Fibroblast of mammary gland (primary cell): Measurements from ENCODE around the gene CD302.

Experiments
- DNase-seq: peaks from one replicate; pipeline ENCODE4 v3.0.0-alpha.2; 2010; ENCODE audit warnings: low read depth
- H3K4me3 ChIP-seq: 2 replicates; pipeline ENCODE4 v1.5.1; 2011; ENCODE audit warnings: low read depth, mild to moderate bottlenecking, low read length, moderate library complexity; ENCODE audit not compliant: control insufficient read depth
- CTCF ChIP-seq: conservative IDR thresholded peaks from 2 replicates; pipeline ENCODE4 v1.5.1; 2011; ENCODE audit warnings: low read depth, low read length, inconsistent platforms; ENCODE audit not compliant: control insufficient read depth, insufficient read depth

The CD302 gene

GRCh38 chr2:159773886-159774285, 24.1 kb downstream of the CD302 start:
- no peak for TF ChIP-seq CTCF
- H3K4me3 ChIP-seq = no peak overlapping the region
- peak; percentile 49 for DNase-seq

GRCh38 chr2:159773426-159773825, 24.6 kb downstream of the CD302 start:
- no peak overlapping the region for H3K4me3 ChIP-seq
- DNase-seq = peak; percentile 41
- TF ChIP-seq CTCF = no peak

GRCh38 chr2:159769147-159769546, 28.9 kb downstream of the CD302 start:
- H3K4me3 ChIP-seq = no peak overlapping the region
- no peak for TF ChIP-seq CTCF
- DNase-seq = no peak

GRCh38 chr2:159762075-159762474, 35.9 kb downstream of the CD302 start:
- no peak for TF ChIP-seq CTCF
- H3K4me3 ChIP-seq = no peak overlapping the region
- no peak for DNase-seq

GRCh38 chr2:159760326-159760725, 37.7 kb downstream of the CD302 start:
- TF ChIP-seq CTCF = no peak
- DNase-seq = no peak
- no peak overlapping the region for H3K4me3 ChIP-seq

GRCh38 chr2:159759577-159759976, 38.4 kb downstream of the CD302 start:
- H3K4me3 ChIP-seq = no peak overlapping the region
- DNase-seq = no peak
- TF ChIP-seq CTCF = no peak

GRCh38 chr2:159758686-159759085, 39.3 kb downstream of the CD302 start:
- no peak for DNase-seq
- TF ChIP-seq CTCF = no peak
- no peak overlapping the region for H3K4me3 ChIP-seq
